Activated effector memory CD4-positive, alpha-beta T cell treated with anti-CD3 and anti-CD28 coated beads, Interleukin-2, amount 50 U/mL, for 16 hours (primary cell): ENCODE results near the gene SOX8.
A peak's percentile ranks its signal among the peaks of the same experiment; 100 is the strongest.

Experiments
- DNase-seq: peaks from one replicate; pipeline ENCODE4 v3.0.0-alpha.2; 2020

Gene SOX8

GRCh38 chr16:974001-974601, 7.5 kb upstream of the SOX8 start:
- no peak for DNase-seq

GRCh38 chr16:974611-975261, 6.8 kb upstream of the SOX8 start:
- no peak for DNase-seq

- DNase-seq: no peak
These were observed 6.3 kb upstream of the SOX8 start for GRCh38 chr16:975291-975690.

- peak; percentile 73 for DNase-seq
These were observed 5.1 kb upstream of the SOX8 start for GRCh38 chr16:976389-976931.

GRCh38 chr16:977081-977701, 4.4 kb upstream of the SOX8 start:
- no peak for DNase-seq

GRCh38 chr16:977896-978295, 3.7 kb upstream of the SOX8 start:
- no peak for DNase-seq

GRCh38 chr16:978403-978802, 3.2 kb upstream of the SOX8 start:
- DNase-seq: no peak

GRCh38 chr16:979147-979546, 2.4 kb upstream of the SOX8 start:
- DNase-seq: no peak

GRCh38 chr16:979859-980594, 1.5 kb upstream of the SOX8 start:
- DNase-seq: no peak

- no peak for DNase-seq
These were observed 1.0 kb upstream of the SOX8 start for GRCh38 chr16:980595-980854.

GRCh38 chr16:982145-983043, 824 bp downstream of the SOX8 start:
- DNase-seq: peak; percentile 70

GRCh38 chr16:983044-984030, 1.8 kb downstream of the SOX8 start:
- no peak for DNase-seq

- no peak for DNase-seq
These were observed 2.6 kb downstream of the SOX8 start for GRCh38 chr16:984121-984694.

GRCh38 chr16:984736-985636, 3.4 kb downstream of the SOX8 start:
- no peak for DNase-seq

- no peak for DNase-seq
These were observed 4.3 kb downstream of the SOX8 start for GRCh38 chr16:985646-986400.

- DNase-seq: no peak
These were observed 4.8 kb downstream of the SOX8 start for GRCh38 chr16:986411-986810.

GRCh38 chr16:986925-987582, 5.5 kb downstream of the SOX8 start:
- no peak for DNase-seq

- no peak for DNase-seq
These were observed 6.3 kb downstream of the SOX8 start for GRCh38 chr16:987906-988305.
